Right lung (tissue), 5 donors: ENCODE results near the gene MTUS2. TPM values are rescaled to one million over a fixed set of nuclear protein-coding genes. Genes with fewer than 3 reads are reported as not detected.

Experiments
- DNase-seq, 2 donors: peaks; one replicate each; pipeline ENCODE4 v3.0.0-alpha.2; 2013
- polyA plus RNA-seq, 5 donors: library from polyadenylated mRNA; unstranded; fragments of 120-200 nt; gene quantifications; one replicate each; pipeline versions ENCODE4 v1.2.1 to v1.2.3, GENCODE V29; 2013; ENCODE audit warnings: inconsistent platforms in 1 of 5, low replicate concordance in 1 of 5; ENCODE audit not compliant: insufficient read length in 5 of 5, insufficient read depth in 1 of 5

The MTUS2 gene
- polyA plus RNA-seq, 5 donors, result 0.19 to 1.6 (median 0.31) TPM

- no peak for DNase-seq
Measured at GRCh38 chr13:29022410-29022809, 202.3 kb downstream of the MTUS2 start.

DNA sequence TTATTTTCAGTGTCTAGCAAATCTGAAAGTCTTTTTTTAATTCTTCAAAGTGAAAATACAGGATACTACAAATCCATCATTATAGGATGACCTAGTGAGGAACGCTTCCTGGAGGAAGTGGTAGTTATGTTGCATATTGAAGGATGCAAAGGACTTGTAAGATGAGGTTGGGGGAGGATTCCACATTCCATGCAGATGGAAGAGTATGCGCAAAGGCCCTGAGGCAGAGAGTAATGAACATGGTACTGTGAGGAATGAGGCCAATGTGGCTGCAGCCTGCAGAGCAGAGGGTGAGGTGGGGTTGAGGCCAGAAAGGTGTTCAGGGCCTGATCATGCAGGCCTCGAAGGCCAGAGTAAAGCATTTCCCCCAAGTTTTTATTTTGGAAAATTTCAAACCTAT is 202.8 kb downstream of the MTUS2 start:
- no peak for DNase-seq

- DNase-seq, result no peak
Measured at GRCh38 chr13:29024783-29025182, 204.6 kb downstream of the MTUS2 start.

DNA sequence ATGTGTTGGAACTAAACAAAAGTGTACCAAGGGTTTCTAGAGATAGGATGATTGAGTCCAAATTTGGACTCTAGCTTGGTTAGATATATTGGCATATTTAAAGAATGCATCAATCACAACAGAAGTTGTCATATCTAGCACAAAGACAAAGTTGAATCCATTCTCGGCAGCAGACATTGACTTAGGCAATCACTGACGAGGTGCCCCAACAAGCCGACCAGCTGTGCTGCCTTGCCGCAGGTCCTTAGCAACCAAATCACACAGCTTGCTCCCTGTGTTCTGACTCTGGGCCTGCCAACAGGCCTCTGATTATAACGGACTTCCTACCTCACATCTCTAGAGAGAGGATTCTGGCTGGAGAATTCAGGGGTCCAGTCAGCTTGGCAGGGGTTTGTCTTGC is 208.7 kb downstream of the MTUS2 start:
- peak; percentile 79 to 82 for DNase-seq

DNA sequence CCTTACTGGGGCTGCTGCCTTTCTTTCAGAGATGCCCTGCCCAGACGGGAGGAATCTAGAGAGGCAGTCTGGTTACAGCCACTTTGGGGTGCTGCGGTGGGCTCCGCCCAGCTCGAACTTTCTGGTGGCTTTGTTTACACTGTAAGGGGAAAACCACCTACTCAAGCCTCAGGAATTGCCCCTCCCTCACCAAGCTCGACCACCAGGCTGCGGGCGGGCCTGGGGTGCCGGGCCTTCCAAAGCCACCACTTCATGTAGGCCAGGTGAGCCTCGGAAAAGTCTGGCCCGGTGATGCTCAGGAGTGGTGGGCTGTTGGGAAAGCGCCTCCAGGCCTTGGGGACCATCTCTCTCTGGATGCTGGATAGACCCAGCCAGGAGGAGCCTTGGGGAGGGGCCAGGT is 218.6 kb downstream of the MTUS2 start:
- DNase-seq, result no peak

DNA sequence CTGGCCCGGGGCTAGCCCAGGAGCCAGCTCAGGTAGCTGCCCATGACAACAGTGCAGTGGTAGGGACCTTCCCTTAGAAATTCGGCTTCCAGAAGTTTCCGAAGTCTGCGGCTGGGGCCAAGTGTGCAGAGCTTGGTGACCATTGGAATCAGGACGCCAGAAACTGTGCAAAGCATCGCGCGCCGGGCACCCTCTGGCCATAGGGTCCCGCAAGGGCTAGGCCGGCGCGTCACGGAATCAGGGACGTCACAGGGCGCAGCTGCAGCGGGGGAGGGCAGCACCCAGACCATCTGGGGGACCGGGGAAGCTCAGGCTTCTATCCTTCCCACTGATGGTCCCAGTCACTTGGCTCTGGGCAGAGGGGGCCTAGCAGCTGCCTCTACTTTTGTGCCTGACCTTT is 219.1 kb downstream of the MTUS2 start:
- no peak for DNase-seq

- no peak for DNase-seq
Measured at GRCh38 chr13:29046588-29046987, 226.4 kb downstream of the MTUS2 start.

DNA sequence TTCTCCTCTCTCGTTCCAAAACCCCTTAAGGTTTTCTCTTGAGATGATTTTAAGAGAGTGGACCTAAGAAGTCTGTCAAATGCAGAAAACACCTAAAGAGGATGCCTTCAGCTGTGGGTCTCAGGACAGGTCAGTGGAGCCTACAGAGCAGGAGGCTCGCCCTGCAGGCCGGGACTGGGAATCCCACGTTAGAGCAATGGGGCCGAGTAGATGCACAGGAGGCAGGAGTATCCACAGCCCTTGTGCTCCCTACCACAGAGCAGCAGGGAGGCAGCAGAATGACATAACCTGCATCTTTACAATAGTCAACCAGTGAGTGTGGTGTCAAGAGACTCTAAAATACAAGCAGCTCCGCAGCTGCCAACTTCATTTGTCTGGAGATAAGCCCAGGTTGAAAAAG is 229.4 kb downstream of the MTUS2 start:
- no peak for DNase-seq

- DNase-seq, result no peak
Measured at GRCh38 chr13:29050719-29051118, 230.6 kb downstream of the MTUS2 start.

GRCh38 chr13:29059800-29060199 is 239.7 kb downstream of the MTUS2 start:
- DNase-seq, result no peak

DNA sequence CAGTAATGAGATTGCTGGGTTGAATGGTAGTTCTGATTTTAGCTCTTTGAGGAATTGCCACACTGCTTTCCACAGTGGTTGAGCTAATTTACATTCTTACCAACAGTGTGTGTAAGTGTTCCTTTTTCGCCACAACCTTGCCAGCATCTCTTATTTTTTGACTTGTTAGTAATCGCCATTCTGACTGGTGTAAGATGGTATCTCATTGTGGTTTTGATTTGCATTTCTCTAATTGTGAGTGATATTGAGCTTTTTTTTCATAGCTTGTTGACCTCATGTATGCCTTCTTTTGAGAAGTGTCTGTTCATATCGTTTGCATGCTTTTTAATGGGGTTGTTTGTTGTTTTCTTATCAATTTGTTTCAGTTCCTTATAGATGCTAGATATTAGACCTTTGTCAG is 245.0 kb downstream of the MTUS2 start:
- no peak for DNase-seq

DNA sequence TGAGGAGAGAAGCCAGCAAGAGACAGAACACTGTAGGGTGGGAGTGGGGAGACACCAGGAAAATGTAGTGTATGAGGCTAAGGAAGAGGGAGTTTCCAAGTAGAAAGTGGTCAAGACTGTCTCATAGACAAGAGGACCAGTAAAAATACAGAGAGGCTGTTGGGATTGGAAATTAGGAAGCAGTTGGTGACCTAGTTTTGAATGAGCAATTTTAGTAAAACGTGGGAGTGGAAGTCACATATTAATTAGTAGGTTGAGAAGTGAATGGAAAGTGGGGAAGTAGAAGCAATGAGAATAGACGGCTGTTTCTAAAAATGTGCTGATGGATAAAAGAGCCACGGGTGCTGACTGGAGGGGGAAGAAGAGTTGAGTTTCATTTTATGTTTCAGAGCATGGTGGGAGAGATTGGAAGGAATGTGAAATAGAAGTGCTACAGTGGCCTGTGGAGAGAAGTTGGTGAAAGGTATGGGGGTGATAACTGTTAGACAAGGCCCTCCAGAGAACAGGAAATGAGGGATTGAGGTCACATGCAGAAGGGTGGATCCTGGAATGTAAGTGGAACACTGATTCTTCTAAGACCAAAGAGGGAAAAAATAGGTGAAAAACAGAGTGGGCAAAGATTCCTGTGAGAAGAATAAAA is 247.3 kb downstream of the MTUS2 start:
- no peak for DNase-seq

DNA sequence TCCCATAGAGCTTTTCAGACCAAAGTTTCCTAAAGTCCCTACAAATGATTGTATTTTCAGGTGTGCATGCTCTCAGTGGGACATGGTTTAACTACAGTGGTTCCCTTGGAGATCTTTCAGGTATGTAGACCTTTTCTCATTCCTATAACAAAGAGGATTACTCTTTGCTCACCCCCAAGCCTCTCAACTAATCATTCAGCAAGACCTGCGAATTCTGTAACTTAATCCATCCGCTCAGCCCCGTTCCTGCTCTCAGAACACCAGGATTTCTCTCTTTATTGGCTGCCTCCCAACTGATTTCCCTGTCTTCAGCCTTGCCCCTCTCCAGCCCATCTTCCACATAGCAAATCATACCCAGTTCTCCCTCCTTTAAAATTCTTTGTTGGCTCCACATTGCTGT is 253.6 kb downstream of the MTUS2 start:
- DNase-seq, result no peak

GRCh38 chr13:29077051-29077813 is 257.1 kb downstream of the MTUS2 start:
- DNase-seq, result no peak

- DNase-seq, result no peak
Measured at GRCh38 chr13:29081036-29081435, 260.9 kb downstream of the MTUS2 start.

- no peak for DNase-seq
Measured at GRCh38 chr13:29081697-29082440, 261.7 kb downstream of the MTUS2 start.

GRCh38 chr13:29099781-29100406 is 279.8 kb downstream of the MTUS2 start:
- DNase-seq, result no peak

GRCh38 chr13:29100758-29101157 is 280.6 kb downstream of the MTUS2 start:
- no peak for DNase-seq

DNA sequence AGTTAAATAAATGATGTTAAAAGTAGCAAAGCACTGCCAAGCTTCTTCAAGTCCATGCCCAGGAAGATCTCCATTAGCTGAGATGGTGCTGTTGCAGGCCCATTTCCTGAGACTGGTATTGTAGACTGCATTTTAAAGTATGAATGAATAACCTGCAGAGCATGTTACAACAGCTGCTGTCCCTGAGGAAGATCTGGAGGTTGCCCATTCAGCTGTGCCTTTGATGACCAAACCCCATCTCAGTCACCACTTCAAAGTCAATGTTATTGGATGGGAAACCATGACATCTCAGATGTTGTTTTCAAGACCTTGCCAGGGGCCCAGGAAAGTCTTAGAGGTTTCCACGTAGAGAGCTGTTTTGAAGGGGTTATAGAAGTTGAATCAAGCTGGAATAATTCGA is 281.3 kb downstream of the MTUS2 start:
- DNase-seq, result no peak

GRCh38 chr13:29101905-29102304 is 281.8 kb downstream of the MTUS2 start:
- DNase-seq, result no peak

- DNase-seq, result no peak
Measured at GRCh38 chr13:29103065-29103800, 283.1 kb downstream of the MTUS2 start.

- DNase-seq, result no peak
Measured at GRCh38 chr13:29104461-29104860, 284.3 kb downstream of the MTUS2 start.
